Measurements from ENCODE around the gene YEATS2. TPM values are rescaled to one million over a fixed set of nuclear protein-coding genes. Genes with fewer than 3 reads are reported as not detected.
"Not testable (repeated sequence)": the region's sequence is repeated elsewhere in the genome, so short reads cannot be mapped to it uniquely, and the experiment has no call there.

Gene YEATS2
- total RNA-seq, 3 donors from 2014 or later = 15.6 to 19.3 (median 16.1) TPM

- intact Hi-C loops (cut with DNase I, micrococcal nuclease) = no loop called here
- ATAC-seq (peak; percentile 44), DNase-seq (peak in 1 of 3 donors; percentile 15)
- no peak overlapping the region for H3K4me3 ChIP-seq
- no peak for TF ChIP-seq CTCF (IDR thresholded peaks at IDR 0.05)
- no peaks in the 10 kb centered on the region for H3K4me1 ChIP-seq (ENCODE audit: low read depth)
- peaks cover 7% of the 10 kb centered on the region for H3K36me3 ChIP-seq (ENCODE audit: low read depth)
- H3K9me3 ChIP-seq = no peaks in the 10 kb centered on the region
These were observed 32.6 kb upstream of the YEATS2 start for GRCh38 chr3:183664913-183665381.

GRCh38 chr3:183680061-183680460, 17.5 kb upstream of the YEATS2 start:
- Histone ChIP-seq H3K4me1 (ENCODE audit: low read depth) (no peaks in the 10 kb centered on the region), H3K4me3 (no peak overlapping the region), H3K9me3 (no peaks in the 10 kb centered on the region), H3K36me3 (ENCODE audit: low read depth) (no peaks in the 10 kb centered on the region)
- DNase-seq (no peak), ATAC-seq (no peak)
- TF ChIP-seq CTCF (IDR thresholded peaks at IDR 0.05) = no peak
- intact Hi-C loops (cut with DNase I, micrococcal nuclease) = no loop called here

GRCh38 chr3:183687705-183688104, 9.9 kb upstream of the YEATS2 start:
- Histone ChIP-seq H3K36me3 (ENCODE audit: low read depth) (no peaks in the 10 kb centered on the region), H3K9me3 (no peaks in the 10 kb centered on the region), H3K4me1 (ENCODE audit: low read depth) (no peaks in the 10 kb centered on the region), H3K4me3 (no peak overlapping the region)
- no peak for DNase-seq
- no peak for TF ChIP-seq CTCF (IDR thresholded peaks at IDR 0.05)
- intact Hi-C loops (cut with DNase I, micrococcal nuclease) = no loop called here
- no peak for ATAC-seq

GRCh38 chr3:183688874-183689273, 8.7 kb upstream of the YEATS2 start:
- DNase-seq (no peak), ATAC-seq (no peak)
- no peaks in the 10 kb centered on the region for H3K4me1 ChIP-seq (ENCODE audit: low read depth)
- TF ChIP-seq CTCF (IDR thresholded peaks at IDR 0.05) = no peak
- no peaks in the 10 kb centered on the region for H3K9me3 ChIP-seq
- no peak overlapping the region for H3K4me3 ChIP-seq
- H3K36me3 ChIP-seq (ENCODE audit: low read depth) = no peaks in the 10 kb centered on the region
- intact Hi-C loops (cut with DNase I, micrococcal nuclease) = no loop called here

- H3K36me3 ChIP-seq (ENCODE audit: low read depth); intact Hi-C loops (cut with DNase I, micrococcal nuclease); ATAC-seq; H3K4me3 ChIP-seq; H3K9me3 ChIP-seq; DNase-seq; H3K4me1 ChIP-seq (ENCODE audit: low read depth): not testable (repeated sequence)
These were observed 8.0 kb upstream of the YEATS2 start for GRCh38 chr3:183689621-183690020.

- DNase-seq (no peak), ATAC-seq (no peak)
- TF ChIP-seq CTCF (IDR thresholded peaks at IDR 0.05) = no peak
- no peaks in the 10 kb centered on the region for H3K4me1 ChIP-seq (ENCODE audit: low read depth)
- intact Hi-C loops (cut with DNase I, micrococcal nuclease) = no loop called here
- no peaks in the 10 kb centered on the region for H3K36me3 ChIP-seq (ENCODE audit: low read depth)
- H3K4me3 ChIP-seq = no peak overlapping the region
- H3K9me3 ChIP-seq = no peaks in the 10 kb centered on the region
These were observed 7.1 kb upstream of the YEATS2 start for GRCh38 chr3:183690402-183690995.
